ENCODE results near the gene CCDC15.

DNA sequence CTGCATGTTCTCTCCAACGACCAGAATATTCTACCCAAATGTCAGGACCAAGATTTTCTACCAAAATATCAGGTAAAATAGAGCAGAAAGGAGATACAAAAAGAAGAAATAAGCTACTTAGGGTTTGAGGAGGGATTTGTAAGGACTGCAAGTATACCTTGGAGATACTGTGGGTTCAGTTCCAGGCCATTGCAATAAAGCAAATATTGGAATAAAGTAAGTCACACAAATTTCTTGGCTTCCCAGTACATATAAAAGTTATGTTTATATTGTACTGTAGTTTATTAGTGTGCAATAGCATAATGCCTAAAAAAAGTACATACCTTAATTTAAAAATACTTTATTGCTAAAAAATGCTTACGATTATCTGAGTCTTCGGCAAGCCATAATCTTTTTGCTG is 34.1 kb downstream of the CCDC15 start:
- TF ChIP-seq POLR2A (IDR thresholded peaks at IDR 0.05; ENCODE audit: low read depth) (no peak), CTCF (IDR thresholded peaks at IDR 0.05) (no peak), POLR2AphosphoS5 (IDR thresholded peaks at IDR 0.05) (no peak), EP300 (IDR thresholded peaks at IDR 0.05) (no peak)

Measured in esophagus muscularis mucosa (tissue), 4 donors.